ENCODE data around the gene IGFN1. TPM values are rescaled to one million over a fixed set of nuclear protein-coding genes. Genes with fewer than 3 reads are reported as not detected.
A peak's percentile ranks its signal among the peaks of the same experiment; 100 is the strongest.

Gene IGFN1
- total and polyA plus RNA-seq, 9 of the 15 experiments (the other 6 are each of a cell fraction or from before 2014, with no cell fraction given): 0.04 TPM; not detected in 8

DNA sequence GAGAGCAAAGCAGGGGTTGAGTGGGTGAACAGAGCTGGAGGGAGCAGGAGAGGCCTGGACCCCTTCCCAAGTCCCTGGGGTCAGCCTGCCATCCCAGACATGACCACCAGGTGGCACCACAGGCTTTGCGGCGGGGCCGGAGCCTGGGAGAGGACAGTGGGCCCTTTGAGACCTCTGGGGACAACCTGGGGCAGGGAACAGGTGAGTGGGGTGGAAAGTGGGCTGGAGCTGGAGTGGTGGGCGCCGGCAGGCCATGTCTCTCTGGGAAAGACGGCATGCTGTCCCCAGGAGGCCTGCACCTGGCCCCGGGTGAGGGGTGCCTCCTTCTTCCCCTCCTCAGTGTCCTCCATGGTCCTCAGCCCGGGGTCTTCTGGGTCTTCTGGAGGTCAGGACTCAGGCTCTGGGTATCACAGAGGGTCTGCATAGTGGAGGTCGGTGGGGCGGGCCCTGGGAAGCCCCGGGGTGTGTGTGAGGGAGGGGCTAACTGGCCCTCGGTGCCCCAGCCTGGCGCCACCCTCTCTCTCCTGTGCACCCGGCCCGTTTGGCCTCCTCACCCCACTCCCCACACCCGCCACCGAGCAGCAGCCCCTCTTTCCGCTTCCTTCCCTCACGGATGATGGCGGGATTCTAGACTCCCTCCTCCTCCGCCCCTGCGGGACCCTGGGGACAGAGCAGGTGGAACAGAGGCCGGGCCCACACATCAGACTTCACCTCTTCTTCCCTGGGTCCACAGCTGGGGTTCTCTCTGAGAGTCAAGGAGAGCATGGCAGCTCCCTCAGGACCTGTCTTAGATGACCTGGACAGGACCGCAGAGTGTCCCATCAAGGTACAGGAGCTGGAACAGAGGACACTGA, 64.2 kb downstream of the IGFN1 start (continued):
- TF ChIP-seq, protein P1, sequence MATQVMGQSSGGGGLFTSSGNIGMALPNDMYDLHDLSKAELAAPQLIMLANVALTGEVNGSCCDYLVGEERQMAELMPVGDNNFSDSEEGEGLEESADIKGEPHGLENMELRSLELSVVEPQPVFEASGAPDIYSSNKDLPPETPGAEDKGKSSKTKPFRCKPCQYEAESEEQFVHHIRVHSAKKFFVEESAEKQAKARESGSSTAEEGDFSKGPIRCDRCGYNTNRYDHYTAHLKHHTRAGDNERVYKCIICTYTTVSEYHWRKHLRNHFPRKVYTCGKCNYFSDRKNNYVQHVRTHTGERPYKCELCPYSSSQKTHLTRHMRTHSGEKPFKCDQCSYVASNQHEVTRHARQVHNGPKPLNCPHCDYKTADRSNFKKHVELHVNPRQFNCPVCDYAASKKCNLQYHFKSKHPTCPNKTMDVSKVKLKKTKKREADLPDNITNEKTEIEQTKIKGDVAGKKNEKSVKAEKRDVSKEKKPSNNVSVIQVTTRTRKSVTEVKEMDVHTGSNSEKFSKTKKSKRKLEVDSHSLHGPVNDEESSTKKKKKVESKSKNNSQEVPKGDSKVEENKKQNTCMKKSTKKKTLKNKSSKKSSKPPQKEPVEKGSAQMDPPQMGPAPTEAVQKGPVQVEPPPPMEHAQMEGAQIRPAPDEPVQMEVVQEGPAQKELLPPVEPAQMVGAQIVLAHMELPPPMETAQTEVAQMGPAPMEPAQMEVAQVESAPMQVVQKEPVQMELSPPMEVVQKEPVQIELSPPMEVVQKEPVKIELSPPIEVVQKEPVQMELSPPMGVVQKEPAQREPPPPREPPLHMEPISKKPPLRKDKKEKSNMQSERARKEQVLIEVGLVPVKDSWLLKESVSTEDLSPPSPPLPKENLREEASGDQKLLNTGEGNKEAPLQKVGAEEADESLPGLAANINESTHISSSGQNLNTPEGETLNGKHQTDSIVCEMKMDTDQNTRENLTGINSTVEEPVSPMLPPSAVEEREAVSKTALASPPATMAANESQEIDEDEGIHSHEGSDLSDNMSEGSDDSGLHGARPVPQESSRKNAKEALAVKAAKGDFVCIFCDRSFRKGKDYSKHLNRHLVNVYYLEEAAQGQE (IDR thresholded peaks at IDR 0.05; ENCODE audit: borderline replicate concordance): peak; percentile 86
- TF ChIP-seq, protein P1 (CRISPR knock-in tag; IDR thresholded peaks at IDR 0.05; ENCODE audit: low read depth): no peak
- TF ChIP-seq ATF7 (IDR thresholded peaks at IDR 0.05): 0 out of 2 replicates have a peak, but pooled peaks have one; percentile 17
- TF ChIP-seq, protein P2, sequence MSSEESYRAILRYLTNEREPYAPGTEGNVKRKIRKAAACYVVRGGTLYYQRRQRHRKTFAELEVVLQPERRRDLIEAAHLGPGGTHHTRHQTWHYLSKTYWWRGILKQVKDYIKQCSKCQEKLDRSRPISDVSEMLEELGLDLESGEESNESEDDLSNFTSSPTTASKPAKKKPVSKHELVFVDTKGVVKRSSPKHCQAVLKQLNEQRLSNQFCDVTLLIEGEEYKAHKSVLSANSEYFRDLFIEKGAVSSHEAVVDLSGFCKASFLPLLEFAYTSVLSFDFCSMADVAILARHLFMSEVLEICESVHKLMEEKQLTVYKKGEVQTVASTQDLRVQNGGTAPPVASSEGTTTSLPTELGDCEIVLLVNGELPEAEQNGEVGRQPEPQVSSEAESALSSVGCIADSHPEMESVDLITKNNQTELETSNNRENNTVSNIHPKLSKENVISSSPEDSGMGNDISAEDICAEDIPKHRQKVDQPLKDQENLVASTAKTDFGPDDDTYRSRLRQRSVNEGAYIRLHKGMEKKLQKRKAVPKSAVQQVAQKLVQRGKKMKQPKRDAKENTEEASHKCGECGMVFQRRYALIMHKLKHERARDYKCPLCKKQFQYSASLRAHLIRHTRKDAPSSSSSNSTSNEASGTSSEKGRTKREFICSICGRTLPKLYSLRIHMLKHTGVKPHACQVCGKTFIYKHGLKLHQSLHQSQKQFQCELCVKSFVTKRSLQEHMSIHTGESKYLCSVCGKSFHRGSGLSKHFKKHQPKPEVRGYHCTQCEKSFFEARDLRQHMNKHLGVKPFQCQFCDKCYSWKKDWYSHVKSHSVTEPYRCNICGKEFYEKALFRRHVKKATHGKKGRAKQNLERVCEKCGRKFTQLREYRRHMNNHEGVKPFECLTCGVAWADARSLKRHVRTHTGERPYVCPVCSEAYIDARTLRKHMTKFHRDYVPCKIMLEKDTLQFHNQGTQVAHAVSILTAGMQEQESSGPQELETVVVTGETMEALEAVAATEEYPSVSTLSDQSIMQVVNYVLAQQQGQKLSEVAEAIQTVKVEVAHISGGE (CRISPR knock-in tag; IDR thresholded peaks at IDR 0.05): 0 out of 6 replicates have a peak, but pooled peaks of 1 of the 3 experiments have one; percentile 9
- peak; percentile 93 to 97 for TF ChIP-seq RAD21 (CRISPR knock-in tag; conservative IDR thresholded peaks at IDR 0.05 in 1 of 2, IDR thresholded peaks at IDR 0.05 in 1 of 2)
- TF ChIP-seq CREM (IDR thresholded peaks at IDR 0.05; ENCODE audit: low read depth): peak; percentile 11; the same call in 1 of the 2 replicates
- TF ChIP-seq, protein P3, sequence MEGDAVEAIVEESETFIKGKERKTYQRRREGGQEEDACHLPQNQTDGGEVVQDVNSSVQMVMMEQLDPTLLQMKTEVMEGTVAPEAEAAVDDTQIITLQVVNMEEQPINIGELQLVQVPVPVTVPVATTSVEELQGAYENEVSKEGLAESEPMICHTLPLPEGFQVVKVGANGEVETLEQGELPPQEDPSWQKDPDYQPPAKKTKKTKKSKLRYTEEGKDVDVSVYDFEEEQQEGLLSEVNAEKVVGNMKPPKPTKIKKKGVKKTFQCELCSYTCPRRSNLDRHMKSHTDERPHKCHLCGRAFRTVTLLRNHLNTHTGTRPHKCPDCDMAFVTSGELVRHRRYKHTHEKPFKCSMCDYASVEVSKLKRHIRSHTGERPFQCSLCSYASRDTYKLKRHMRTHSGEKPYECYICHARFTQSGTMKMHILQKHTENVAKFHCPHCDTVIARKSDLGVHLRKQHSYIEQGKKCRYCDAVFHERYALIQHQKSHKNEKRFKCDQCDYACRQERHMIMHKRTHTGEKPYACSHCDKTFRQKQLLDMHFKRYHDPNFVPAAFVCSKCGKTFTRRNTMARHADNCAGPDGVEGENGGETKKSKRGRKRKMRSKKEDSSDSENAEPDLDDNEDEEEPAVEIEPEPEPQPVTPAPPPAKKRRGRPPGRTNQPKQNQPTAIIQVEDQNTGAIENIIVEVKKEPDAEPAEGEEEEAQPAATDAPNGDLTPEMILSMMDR (IDR thresholded peaks at IDR 0.05 in 2 of 3, conservative IDR thresholded peaks at IDR 0.05 in 1 of 3; ENCODE audit: insufficient read depth in 2 of 3, low read depth in 1 of 3, low read length in 3 of 3): peak; percentile 95 to 98 (median 96)
- TF ChIP-seq PCBP1 (IDR thresholded peaks at IDR 0.05; ENCODE audit: low read depth, low read length, poor library complexity, severe bottlenecking): peak; percentile 62
- TF ChIP-seq, protein P4, sequence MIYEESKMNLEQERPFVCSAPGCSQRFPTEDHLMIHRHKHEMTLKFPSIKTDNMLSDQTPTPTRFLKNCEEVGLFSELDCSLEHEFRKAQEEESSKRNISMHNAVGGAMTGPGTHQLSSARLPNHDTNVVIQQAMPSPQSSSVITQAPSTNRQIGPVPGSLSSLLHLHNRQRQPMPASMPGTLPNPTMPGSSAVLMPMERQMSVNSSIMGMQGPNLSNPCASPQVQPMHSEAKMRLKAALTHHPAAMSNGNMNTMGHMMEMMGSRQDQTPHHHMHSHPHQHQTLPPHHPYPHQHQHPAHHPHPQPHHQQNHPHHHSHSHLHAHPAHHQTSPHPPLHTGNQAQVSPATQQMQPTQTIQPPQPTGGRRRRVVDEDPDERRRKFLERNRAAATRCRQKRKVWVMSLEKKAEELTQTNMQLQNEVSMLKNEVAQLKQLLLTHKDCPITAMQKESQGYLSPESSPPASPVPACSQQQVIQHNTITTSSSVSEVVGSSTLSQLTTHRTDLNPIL (CRISPR knock-in tag; IDR thresholded peaks at IDR 0.05): no peak
- TF ChIP-seq SP1 (CRISPR knock-in tag; IDR thresholded peaks at IDR 0.05): no peak

Data from K562 (cell line).